ENCODE results near the gene CDC42BPA. TPM values are rescaled to one million over a fixed set of nuclear protein-coding genes. Genes with fewer than 3 reads are reported as not detected.

The CDC42BPA gene
- total and polyA plus RNA-seq, 3 donors from 2014 or later, result 39.9 to 109 (median 105) TPM

GRCh38 chr1:227273557-227273956 is 44.7 kb downstream of the CDC42BPA start:
- H3K4me3 ChIP-seq, result no peak overlapping the region
- TF ChIP-seq, protein P1, sequence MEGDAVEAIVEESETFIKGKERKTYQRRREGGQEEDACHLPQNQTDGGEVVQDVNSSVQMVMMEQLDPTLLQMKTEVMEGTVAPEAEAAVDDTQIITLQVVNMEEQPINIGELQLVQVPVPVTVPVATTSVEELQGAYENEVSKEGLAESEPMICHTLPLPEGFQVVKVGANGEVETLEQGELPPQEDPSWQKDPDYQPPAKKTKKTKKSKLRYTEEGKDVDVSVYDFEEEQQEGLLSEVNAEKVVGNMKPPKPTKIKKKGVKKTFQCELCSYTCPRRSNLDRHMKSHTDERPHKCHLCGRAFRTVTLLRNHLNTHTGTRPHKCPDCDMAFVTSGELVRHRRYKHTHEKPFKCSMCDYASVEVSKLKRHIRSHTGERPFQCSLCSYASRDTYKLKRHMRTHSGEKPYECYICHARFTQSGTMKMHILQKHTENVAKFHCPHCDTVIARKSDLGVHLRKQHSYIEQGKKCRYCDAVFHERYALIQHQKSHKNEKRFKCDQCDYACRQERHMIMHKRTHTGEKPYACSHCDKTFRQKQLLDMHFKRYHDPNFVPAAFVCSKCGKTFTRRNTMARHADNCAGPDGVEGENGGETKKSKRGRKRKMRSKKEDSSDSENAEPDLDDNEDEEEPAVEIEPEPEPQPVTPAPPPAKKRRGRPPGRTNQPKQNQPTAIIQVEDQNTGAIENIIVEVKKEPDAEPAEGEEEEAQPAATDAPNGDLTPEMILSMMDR (IDR thresholded peaks at IDR 0.05), result no peak
- no peak for TF ChIP-seq POLR2A (IDR thresholded peaks at IDR 0.05)
- no peaks in the 10 kb centered on the region for H3K9me3 ChIP-seq
- no peaks in the 10 kb centered on the region for H3K4me1 ChIP-seq
- intact Hi-C loops (cut with DNase I; ENCODE audit: low total_unique reads), result no loop called here
- WGBS, 2 donors, result 28 to 37% methylated on average over 2 of the region's 2 CpGs
- no peaks in the 10 kb centered on the region for H3K27me3 ChIP-seq
- no peak for DNase-seq
- H3K36me3 ChIP-seq (ENCODE audit: low read depth, missing control alignments), result no peaks in the 10 kb centered on the region
- H3K27ac ChIP-seq, result no peak overlapping the region

DNA sequence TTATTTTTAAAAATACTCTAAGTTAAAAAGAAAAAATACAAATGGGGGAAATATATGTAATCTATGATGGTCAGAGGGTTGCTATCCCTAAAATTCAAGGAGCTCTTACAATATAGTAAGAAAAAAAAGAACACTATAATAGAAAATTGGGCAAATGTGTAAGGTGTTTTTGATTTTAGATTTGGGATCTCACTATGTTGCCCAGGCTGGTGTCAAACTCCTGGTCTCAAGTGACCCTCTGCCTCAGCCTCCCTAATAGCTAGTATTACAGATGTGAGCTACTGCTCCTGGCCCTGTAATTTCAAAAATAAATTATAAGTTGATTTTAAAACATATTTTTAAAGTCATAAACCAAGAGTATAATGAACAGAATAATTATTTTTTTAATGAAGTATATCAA is 45.9 kb downstream of the CDC42BPA start:
- Histone ChIP-seq H3K27ac (no peak overlapping the region), H3K4me1 (no peaks in the 10 kb centered on the region), H3K9me3 (no peaks in the 10 kb centered on the region), H3K27me3 (no peaks in the 10 kb centered on the region), H3K4me3 (no peak overlapping the region), H3K36me3 (ENCODE audit: low read depth, missing control alignments) (no peaks in the 10 kb centered on the region)
- TF ChIP-seq POLR2A (IDR thresholded peaks at IDR 0.05), result no peak
- TF ChIP-seq, protein P1 (IDR thresholded peaks at IDR 0.05), result no peak
- intact Hi-C loops (cut with DNase I; ENCODE audit: low total_unique reads), result no loop called here
- DNase-seq, result no peak

- no peak overlapping the region for H3K27ac ChIP-seq
- H3K9me3 ChIP-seq, result no peaks in the 10 kb centered on the region
- TF ChIP-seq, protein P1 (IDR thresholded peaks at IDR 0.05), result no peak
- H3K4me3 ChIP-seq, result no peak overlapping the region
- no peak for DNase-seq
- no peaks in the 10 kb centered on the region for H3K36me3 ChIP-seq (ENCODE audit: low read depth, missing control alignments)
- H3K4me1 ChIP-seq, result no peaks in the 10 kb centered on the region
- WGBS, 2 donors, result 85 to 94% methylated on average over 2 of the region's 2 CpGs
- intact Hi-C loops (cut with DNase I; ENCODE audit: low total_unique reads), result no loop called here
- H3K27me3 ChIP-seq, result no peaks in the 10 kb centered on the region
Observed at GRCh38 chr1:227270554-227270953, 47.7 kb downstream of the CDC42BPA start.

GRCh38 chr1:227268943-227269342 is 49.3 kb downstream of the CDC42BPA start:
- H3K27me3 ChIP-seq, result no peaks in the 10 kb centered on the region
- H3K4me3 ChIP-seq, result no peak overlapping the region
- H3K36me3 ChIP-seq (ENCODE audit: low read depth, missing control alignments), result no peaks in the 10 kb centered on the region
- no peaks in the 10 kb centered on the region for H3K9me3 ChIP-seq
- no peak for DNase-seq
- 63 to 80% methylated on average over 1 of the region's 1 CpG for WGBS, 2 donors
- intact Hi-C loops (cut with DNase I; ENCODE audit: low total_unique reads), result no loop called here
- TF ChIP-seq, protein P1 (IDR thresholded peaks at IDR 0.05), result no peak
- TF ChIP-seq POLR2A (IDR thresholded peaks at IDR 0.05), result no peak
- H3K27ac ChIP-seq, result no peak overlapping the region
- no peaks in the 10 kb centered on the region for H3K4me1 ChIP-seq

DNA sequence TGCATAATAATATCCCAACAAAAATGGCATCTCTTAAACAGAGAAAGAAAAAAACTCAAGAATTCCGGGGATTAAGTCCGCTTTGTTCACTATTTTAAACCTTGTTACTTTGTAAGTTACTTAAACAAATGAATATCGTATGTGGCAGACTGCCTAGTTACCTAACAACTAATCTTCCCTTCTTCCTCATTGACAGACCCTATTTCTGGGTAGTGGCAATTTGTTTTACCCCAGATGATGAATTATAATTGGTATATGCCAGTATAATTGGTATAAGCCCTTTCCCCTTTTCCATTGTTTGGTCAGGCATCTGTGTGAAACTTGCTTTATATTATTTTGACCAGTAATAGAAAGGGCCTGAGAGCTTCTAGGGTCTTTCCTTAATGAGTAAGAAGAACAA is 52.4 kb downstream of the CDC42BPA start:
- no peak for TF ChIP-seq POLR2A (IDR thresholded peaks at IDR 0.05)
- TF ChIP-seq, protein P1 (IDR thresholded peaks at IDR 0.05), result no peak
- Histone ChIP-seq H3K27ac (no peak overlapping the region), H3K27me3 (no peaks in the 10 kb centered on the region), H3K9me3 (no peaks in the 10 kb centered on the region), H3K4me1 (no peaks in the 10 kb centered on the region), H3K36me3 (ENCODE audit: low read depth, missing control alignments) (no peaks in the 10 kb centered on the region), H3K4me3 (no peak overlapping the region)
- intact Hi-C loops (cut with DNase I; ENCODE audit: low total_unique reads), result no loop called here
- DNase-seq, result no peak
- 69 to 84% methylated on average over 3 of the region's 3 CpGs for WGBS, 2 donors

All from testis (tissue), 3 donors.